Neural crest cell (in vitro differentiated cells): ENCODE measurements around the gene SNRNP40. TPM values are rescaled to one million over a fixed set of nuclear protein-coding genes. Genes with fewer than 3 reads are reported as not detected.

Experiments
- DNase-seq: peaks from one replicate; pipeline ENCODE4 v3.0.0; 2021; ENCODE audit warnings: low read depth, mixed read lengths, low spot score
- H3K27ac Mint-ChIP-seq: one replicate; pipeline ENCODE4 v1.8.0; 2021; ENCODE audit warnings: mild to moderate bottlenecking, mixed read lengths; ENCODE audit not compliant: unreplicated experiment
- H3K27me3 Mint-ChIP-seq: 2 replicates; pipeline ENCODE4 v1.8.0; 2021; ENCODE audit warnings: low read depth, mild to moderate bottlenecking, mixed read lengths
- H3K36me3 Mint-ChIP-seq: 2 replicates; pipeline ENCODE4 v1.8.0; 2021; ENCODE audit warnings: low read depth, mild to moderate bottlenecking, mixed read lengths
- H3K4me1 Mint-ChIP-seq: 2 replicates; pipeline ENCODE4 v1.8.0; 2021; ENCODE audit warnings: mixed read lengths
- H3K4me3 Mint-ChIP-seq: one replicate; pipeline ENCODE4 v1.8.0; 2021; ENCODE audit warnings: mild to moderate bottlenecking, mixed read lengths
- H3K9me3 Mint-ChIP-seq: 2 replicates; pipeline ENCODE4 v1.8.0; 2021; ENCODE audit warnings: mixed read lengths
- total RNA-seq: library from RNA; stranded (reverse); gene quantifications from 2 replicates; pipeline ENCODE4 v1.2.1, GENCODE V29; 2021
- TF ChIP-seq, protein P1 (sequence below): fragments of 200-600 bp; sonication (generic); conservative IDR thresholded peaks from 2 replicates; pipeline ENCODE4 v1.5.0; 2021; ENCODE audit warnings: antibody characterized with exemption, mild to moderate bottlenecking

SNRNP40 gene
- total RNA-seq, 1 donor from 2014 or later = 130 TPM

DNA sequence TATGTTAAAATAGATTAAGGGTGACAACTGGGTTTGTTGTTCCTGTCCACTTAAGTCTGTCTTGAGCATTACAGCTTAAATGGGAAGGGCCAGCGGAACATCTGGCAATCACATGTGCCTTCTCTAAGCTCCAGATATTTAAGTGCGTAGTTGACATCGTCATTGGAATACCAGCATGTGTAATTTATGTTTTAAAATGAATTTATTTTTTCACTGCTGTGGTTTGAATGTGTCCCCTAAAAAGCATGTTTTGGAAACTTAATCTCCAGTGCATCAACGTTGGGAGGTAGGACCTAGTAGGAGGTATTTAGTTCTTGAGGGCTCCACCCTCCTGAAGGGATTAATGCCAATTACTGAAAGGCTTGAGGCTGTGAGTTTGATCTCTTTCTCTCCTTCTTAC is 13.6 kb upstream of the SNRNP40 start:
- TF ChIP-seq, protein P1, sequence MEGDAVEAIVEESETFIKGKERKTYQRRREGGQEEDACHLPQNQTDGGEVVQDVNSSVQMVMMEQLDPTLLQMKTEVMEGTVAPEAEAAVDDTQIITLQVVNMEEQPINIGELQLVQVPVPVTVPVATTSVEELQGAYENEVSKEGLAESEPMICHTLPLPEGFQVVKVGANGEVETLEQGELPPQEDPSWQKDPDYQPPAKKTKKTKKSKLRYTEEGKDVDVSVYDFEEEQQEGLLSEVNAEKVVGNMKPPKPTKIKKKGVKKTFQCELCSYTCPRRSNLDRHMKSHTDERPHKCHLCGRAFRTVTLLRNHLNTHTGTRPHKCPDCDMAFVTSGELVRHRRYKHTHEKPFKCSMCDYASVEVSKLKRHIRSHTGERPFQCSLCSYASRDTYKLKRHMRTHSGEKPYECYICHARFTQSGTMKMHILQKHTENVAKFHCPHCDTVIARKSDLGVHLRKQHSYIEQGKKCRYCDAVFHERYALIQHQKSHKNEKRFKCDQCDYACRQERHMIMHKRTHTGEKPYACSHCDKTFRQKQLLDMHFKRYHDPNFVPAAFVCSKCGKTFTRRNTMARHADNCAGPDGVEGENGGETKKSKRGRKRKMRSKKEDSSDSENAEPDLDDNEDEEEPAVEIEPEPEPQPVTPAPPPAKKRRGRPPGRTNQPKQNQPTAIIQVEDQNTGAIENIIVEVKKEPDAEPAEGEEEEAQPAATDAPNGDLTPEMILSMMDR = no peak
- Mint-ChIP-seq H3K27ac (no peak overlapping the region), H3K27me3 (no peaks in the 10 kb centered on the region), H3K4me3 (no peak overlapping the region), H3K36me3 (peaks cover 11% of the 10 kb centered on the region), H3K4me1 (peaks cover 14% of the 10 kb centered on the region), H3K9me3 (no peaks in the 10 kb centered on the region)
- no peak for DNase-seq

DNA sequence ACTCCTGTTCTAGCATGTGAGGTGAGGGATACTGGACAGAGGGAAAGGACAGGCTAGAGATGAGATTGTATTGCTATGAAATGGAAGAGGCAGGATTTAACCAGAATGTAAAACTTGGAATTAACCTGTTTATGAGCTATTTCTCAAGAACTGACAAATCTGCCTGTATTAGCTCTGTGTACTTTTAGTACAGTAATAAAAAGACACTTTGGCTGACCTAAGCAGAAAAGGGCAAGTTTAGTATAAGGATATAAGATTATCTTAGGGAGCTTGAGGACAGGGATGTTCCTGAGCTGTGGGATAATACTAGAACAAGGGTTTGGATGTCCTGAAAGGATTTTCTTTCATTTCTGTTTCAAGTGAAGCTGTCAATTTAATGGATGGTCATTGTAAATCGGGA is 11.4 kb upstream of the SNRNP40 start:
- DNase-seq = no peak
- TF ChIP-seq, protein P1 = no peak
- Mint-ChIP-seq H3K9me3 (no peaks in the 10 kb centered on the region), H3K4me1 (peaks cover 14% of the 10 kb centered on the region), H3K27me3 (no peaks in the 10 kb centered on the region), H3K27ac (no peak overlapping the region), H3K36me3 (peaks cover 8% of the 10 kb centered on the region), H3K4me3 (no peak overlapping the region)

DNA sequence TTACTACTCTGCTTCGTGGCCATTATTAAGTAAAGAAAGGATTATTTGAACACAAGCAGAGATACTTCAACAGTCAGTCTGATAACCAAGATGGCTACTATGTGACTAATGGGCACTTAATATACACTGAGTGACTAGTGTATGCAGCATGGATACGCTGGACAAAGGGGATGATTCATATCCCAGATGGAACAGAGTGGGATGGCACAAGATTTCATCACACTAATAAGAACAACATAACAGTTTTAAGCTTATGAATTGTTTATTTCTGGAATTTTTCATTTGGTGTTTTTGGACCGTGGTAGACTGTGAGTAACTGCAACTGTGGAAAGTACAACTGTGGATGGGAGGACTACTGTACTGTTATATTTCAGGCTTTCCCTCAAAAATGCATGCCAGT is 9.7 kb upstream of the SNRNP40 start:
- Mint-ChIP-seq H3K4me3 (no peak overlapping the region), H3K27ac (no peak overlapping the region), H3K27me3 (no peaks in the 10 kb centered on the region), H3K9me3 (no peaks in the 10 kb centered on the region), H3K36me3 (peaks cover 6% of the 10 kb centered on the region), H3K4me1 (peaks cover 14% of the 10 kb centered on the region)
- TF ChIP-seq, protein P1 = no peak
- no peak for DNase-seq

DNA sequence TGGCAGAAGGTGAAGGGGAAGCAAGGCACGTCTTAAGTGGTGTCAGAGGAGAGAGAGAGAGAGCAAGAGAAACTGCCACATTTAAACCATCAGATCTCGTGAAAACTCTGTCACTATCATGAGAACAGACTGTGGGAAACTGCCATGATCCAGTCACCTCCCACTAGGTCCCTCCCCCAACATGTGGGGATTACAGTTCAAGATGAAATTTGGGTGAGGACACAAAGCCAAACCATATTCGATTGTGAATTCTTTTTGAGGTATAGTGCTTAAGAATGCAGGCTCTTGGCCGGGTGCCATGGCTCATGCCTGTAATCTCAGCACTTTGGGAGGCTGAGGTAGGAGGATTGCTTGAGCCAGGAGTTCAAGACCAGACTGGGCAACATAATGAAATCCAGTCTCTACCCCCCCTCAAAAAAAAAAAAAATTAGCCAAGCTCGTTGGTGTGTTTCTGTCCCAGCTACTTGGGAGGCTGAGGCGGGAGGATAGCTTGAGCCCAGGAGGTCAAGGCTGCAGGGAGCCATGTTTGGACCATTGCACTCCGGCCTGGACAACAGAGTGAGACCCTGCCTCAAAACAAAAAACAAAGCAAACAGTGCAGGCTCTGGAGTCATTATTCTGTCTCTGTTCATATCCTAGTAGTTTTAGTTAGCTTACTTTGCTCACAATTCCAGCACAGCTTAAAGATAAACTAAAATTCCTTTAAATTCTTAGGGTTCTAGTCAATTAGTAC is 6.3 kb upstream of the SNRNP40 start:
- TF ChIP-seq, protein P1 = no peak
- Mint-ChIP-seq H3K27ac (peak overlapping the region; percentile 20), H3K9me3 (no peaks in the 10 kb centered on the region), H3K4me1 (peaks cover 31% of the 10 kb centered on the region), H3K27me3 (no peaks in the 10 kb centered on the region), H3K4me3 (no peak overlapping the region), H3K36me3 (peaks cover 3% of the 10 kb centered on the region)
- no peak for DNase-seq

DNA sequence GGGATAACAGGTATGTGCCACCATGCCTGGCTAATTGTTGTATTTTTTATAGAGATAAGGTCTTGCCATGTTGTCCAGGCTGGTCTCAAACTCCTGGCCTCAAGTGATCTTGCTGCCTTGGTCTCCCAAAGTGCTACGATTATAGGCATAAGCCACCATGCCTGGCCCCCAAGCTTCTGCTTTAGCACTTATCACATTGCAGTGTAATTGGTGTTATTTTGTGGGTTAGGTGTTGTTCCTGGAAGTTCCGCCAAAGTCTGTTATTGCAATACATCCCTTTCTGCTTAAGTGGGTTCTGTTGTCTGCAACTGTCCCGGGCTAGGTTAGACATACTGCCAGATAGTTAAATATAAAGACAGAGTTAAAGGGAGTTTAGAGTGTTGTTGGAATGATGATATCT is 3.6 kb upstream of the SNRNP40 start:
- H3K27ac Mint-ChIP-seq = no peak overlapping the region
- peaks cover 21% of the 10 kb centered on the region for H3K4me1 Mint-ChIP-seq
- TF ChIP-seq, protein P1 = no peak
- H3K4me3 Mint-ChIP-seq = peak overlapping the region; percentile 39
- H3K9me3 Mint-ChIP-seq = no peaks in the 10 kb centered on the region
- no peak for DNase-seq
- H3K27me3 Mint-ChIP-seq = no peaks in the 10 kb centered on the region
- H3K36me3 Mint-ChIP-seq = no peaks in the 10 kb centered on the region
